C4-2B (cell line): ENCODE data around the gene C20orf173.

Experiments
- ZFX ChIP-seq: fragments of 450-650 bp; IDR thresholded peaks from 2 replicates; pipeline ENCODE4 v1.6.1; 2017
- TF ChIP-seq, protein P1 (sequence below): fragments of 450-650 bp; conservative IDR thresholded peaks from 2 replicates; pipeline ENCODE4 v1.5.1; 2017; ENCODE audit warnings: mild to moderate bottlenecking

DNA sequence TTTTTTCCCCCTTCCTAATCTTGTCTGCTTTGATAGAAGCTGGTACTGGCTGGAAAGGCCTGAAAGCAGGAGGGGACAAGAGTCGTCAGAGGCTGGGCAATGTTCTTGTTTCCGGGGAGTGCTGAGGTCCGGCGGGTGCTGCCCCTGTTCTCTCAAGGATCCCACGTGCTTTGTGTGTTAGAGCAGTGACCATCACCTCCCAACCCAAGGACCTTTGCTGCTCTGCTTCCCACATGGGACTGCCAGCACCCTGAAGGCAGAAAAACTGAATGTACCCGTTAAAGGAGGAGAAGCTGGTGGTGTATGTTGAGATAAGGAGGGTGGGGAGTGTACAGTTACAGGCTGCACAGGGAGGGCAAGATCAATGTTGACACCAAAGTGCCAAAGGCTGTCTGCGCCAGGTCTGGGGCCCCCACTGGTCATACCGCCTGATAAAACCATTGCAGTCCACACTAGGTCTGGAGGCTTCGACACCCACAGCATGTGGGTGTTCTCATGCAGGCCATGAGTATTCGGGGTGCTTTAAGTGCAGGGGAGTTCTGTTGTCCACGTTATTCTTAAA is 15.0 kb downstream of the C20orf173 start:
- TF ChIP-seq, protein P1, sequence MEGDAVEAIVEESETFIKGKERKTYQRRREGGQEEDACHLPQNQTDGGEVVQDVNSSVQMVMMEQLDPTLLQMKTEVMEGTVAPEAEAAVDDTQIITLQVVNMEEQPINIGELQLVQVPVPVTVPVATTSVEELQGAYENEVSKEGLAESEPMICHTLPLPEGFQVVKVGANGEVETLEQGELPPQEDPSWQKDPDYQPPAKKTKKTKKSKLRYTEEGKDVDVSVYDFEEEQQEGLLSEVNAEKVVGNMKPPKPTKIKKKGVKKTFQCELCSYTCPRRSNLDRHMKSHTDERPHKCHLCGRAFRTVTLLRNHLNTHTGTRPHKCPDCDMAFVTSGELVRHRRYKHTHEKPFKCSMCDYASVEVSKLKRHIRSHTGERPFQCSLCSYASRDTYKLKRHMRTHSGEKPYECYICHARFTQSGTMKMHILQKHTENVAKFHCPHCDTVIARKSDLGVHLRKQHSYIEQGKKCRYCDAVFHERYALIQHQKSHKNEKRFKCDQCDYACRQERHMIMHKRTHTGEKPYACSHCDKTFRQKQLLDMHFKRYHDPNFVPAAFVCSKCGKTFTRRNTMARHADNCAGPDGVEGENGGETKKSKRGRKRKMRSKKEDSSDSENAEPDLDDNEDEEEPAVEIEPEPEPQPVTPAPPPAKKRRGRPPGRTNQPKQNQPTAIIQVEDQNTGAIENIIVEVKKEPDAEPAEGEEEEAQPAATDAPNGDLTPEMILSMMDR, result no peak
- no peak for TF ChIP-seq ZFX
